ENCODE results near the gene STAG3.
"Not testable (repeated sequence)": the region's sequence is repeated elsewhere in the genome, so short reads cannot be mapped to it uniquely, and the experiment has no call there.

The STAG3 gene

DNA sequence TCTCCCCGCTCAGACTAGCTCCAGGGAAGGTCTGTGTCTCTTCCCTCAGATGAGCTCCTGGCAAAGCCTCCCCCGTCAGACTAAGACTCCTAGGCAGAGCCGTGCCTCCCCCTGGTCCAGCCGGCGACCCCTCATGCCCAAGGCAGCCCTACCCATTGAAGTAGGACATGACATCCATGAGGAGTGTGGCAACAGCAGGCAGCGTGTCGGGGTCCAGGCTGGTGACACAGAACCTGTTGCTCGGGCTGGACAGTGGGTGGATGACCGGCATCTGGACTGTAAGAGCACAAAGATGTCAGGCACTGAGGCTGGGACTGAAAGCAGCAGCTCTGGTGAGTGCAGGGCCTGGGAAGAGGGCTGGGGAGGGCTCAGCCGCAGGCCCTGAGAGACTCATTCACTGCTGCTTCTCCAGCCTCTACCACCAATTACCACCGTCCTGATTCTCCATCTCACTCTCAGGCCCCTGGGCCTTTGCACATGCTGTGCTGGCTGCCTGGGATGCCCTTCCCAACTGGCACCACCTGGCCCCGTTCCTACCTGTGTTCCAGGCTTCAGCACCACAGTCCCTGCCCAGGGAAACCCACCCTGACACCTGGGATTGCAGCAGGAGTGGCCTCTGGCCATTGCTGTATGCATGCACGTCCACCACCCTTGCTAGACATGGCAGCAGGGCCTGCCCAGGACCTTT, 44.9 kb downstream of the STAG3 start:
- Mint-ChIP-seq H3K9me3 (no peaks in the 10 kb centered on the region), H3K36me3 (ENCODE audit: low read depth) (peaks cover 44% of the 10 kb centered on the region), H3K27ac (peak overlapping the region; percentile 92), H3K27me3 (no peaks in the 10 kb centered on the region), H3K4me3 (peak overlapping the region; percentile 95), H3K4me1 (ENCODE audit: low read depth) (peaks cover 64% of the 10 kb centered on the region)

- peak overlapping the region; percentile 92 for H3K27ac Mint-ChIP-seq
- H3K36me3 Mint-ChIP-seq (ENCODE audit: low read depth): peaks cover 49% of the 10 kb centered on the region
- H3K4me3 Mint-ChIP-seq: peak overlapping the region; percentile 95
- H3K9me3 Mint-ChIP-seq, H3K27me3 Mint-ChIP-seq: not testable (repeated sequence)
- peaks cover 63% of the 10 kb centered on the region for H3K4me1 Mint-ChIP-seq (ENCODE audit: low read depth)
Measured at GRCh38 chr7:100223376-100223927, 45.7 kb downstream of the STAG3 start.

- H3K4me1 Mint-ChIP-seq (ENCODE audit: low read depth): peaks cover 54% of the 10 kb centered on the region
- peak overlapping the region; percentile 75 for H3K27ac Mint-ChIP-seq
- peaks cover 49% of the 10 kb centered on the region for H3K36me3 Mint-ChIP-seq (ENCODE audit: low read depth)
- H3K27me3 Mint-ChIP-seq, H3K9me3 Mint-ChIP-seq: not testable (repeated sequence)
- peak overlapping the region; percentile 95 for H3K4me3 Mint-ChIP-seq
Measured at GRCh38 chr7:100224891-100225290, 47.2 kb downstream of the STAG3 start.

- not testable (repeated sequence) for H3K27me3 Mint-ChIP-seq, H3K4me3 Mint-ChIP-seq, H3K9me3 Mint-ChIP-seq
- Mint-ChIP-seq H3K36me3 (ENCODE audit: low read depth) (peaks cover 35% of the 10 kb centered on the region), H3K4me1 (ENCODE audit: low read depth) (peaks cover 31% of the 10 kb centered on the region), H3K27ac (peak overlapping the region; percentile 51)
Measured at GRCh38 chr7:100234660-100235317, 57.1 kb downstream of the STAG3 start.

- H3K4me1 Mint-ChIP-seq (ENCODE audit: low read depth): peaks cover 43% of the 10 kb centered on the region
- not testable (repeated sequence) for H3K4me3 Mint-ChIP-seq; H3K36me3 Mint-ChIP-seq (ENCODE audit: low read depth); H3K9me3 Mint-ChIP-seq; H3K27ac Mint-ChIP-seq; H3K27me3 Mint-ChIP-seq
Measured at GRCh38 chr7:100239975-100240374, 62.3 kb downstream of the STAG3 start.

- not testable (repeated sequence) for H3K9me3 Mint-ChIP-seq, H3K27me3 Mint-ChIP-seq
- H3K4me3 Mint-ChIP-seq: peak overlapping the region; percentile 43
Measured at GRCh38 chr7:100243385-100243784, 65.7 kb downstream of the STAG3 start.

DNA sequence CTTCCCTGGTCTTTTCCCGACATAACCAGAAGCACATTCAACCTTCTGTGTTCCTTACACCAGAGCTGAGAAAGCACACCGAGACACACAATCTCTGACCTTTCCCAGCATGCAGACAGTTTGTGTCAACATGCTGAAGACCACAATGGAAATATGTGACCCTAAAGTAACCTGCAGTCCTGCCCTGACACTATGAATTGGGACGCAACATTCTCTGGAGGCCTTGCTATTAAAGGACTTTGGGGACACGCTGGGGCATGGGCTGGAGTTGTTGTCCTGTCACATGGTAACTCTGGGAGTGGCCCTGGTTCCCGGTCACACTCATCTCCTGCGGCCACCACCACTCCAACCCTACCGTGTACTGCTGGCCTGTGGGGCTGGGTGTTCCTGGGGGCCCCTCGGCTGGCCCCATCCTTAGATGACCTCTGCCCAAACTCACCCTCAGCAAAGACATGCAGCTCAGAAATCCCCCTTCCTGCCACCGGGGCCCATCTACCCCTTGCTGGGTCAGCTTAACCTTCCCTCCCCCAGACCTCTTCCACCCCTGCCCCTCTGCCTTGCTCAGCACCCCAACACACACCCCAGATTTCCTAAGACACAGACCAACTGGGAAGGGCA, 67.4 kb downstream of the STAG3 start:
- peak overlapping the region; percentile 76 for H3K27ac Mint-ChIP-seq
- H3K36me3 Mint-ChIP-seq (ENCODE audit: low read depth); H3K9me3 Mint-ChIP-seq; H3K4me3 Mint-ChIP-seq; H3K27me3 Mint-ChIP-seq: not testable (repeated sequence)
- H3K4me1 Mint-ChIP-seq (ENCODE audit: low read depth): peaks cover 39% of the 10 kb centered on the region

More at GRCh38 chr7:100243385-100243784, 65.7 kb downstream of the STAG3 start:
- Mint-ChIP-seq H3K27ac (peak overlapping the region; percentile 84), H3K4me1 (ENCODE audit: low read depth) (peaks cover 45% of the 10 kb centered on the region)
- not testable (repeated sequence) for H3K36me3 Mint-ChIP-seq (ENCODE audit: low read depth)

- H3K36me3 Mint-ChIP-seq (ENCODE audit: low read depth): not testable (repeated sequence)
- H3K27ac Mint-ChIP-seq: peak overlapping the region; percentile 23
Measured at GRCh38 chr7:100246121-100246864, 68.6 kb downstream of the STAG3 start.

DNA sequence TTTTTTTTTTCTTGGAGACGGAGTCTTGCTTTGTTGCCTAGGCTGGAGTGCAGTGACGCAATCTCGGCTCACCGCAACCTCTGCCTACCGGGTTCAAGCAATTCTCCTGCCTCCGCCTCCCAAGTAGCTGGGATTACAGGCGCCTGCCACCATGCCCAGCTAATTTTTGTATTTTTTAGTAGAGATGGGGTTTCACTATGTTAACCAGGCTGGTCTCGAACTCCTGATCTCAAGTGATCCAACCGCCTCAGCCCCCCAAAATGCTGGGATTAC, 69.1 kb downstream of the STAG3 start:
- H3K9me3 Mint-ChIP-seq; H3K27ac Mint-ChIP-seq; H3K4me3 Mint-ChIP-seq; H3K36me3 Mint-ChIP-seq (ENCODE audit: low read depth); H3K27me3 Mint-ChIP-seq: not testable (repeated sequence)
- H3K4me1 Mint-ChIP-seq (ENCODE audit: low read depth): peaks cover 37% of the 10 kb centered on the region

More at GRCh38 chr7:100246121-100246864, 68.6 kb downstream of the STAG3 start:
- H3K9me3 Mint-ChIP-seq, H3K4me3 Mint-ChIP-seq, H3K27me3 Mint-ChIP-seq: not testable (repeated sequence)
- H3K4me1 Mint-ChIP-seq (ENCODE audit: low read depth): peaks cover 37% of the 10 kb centered on the region

DNA sequence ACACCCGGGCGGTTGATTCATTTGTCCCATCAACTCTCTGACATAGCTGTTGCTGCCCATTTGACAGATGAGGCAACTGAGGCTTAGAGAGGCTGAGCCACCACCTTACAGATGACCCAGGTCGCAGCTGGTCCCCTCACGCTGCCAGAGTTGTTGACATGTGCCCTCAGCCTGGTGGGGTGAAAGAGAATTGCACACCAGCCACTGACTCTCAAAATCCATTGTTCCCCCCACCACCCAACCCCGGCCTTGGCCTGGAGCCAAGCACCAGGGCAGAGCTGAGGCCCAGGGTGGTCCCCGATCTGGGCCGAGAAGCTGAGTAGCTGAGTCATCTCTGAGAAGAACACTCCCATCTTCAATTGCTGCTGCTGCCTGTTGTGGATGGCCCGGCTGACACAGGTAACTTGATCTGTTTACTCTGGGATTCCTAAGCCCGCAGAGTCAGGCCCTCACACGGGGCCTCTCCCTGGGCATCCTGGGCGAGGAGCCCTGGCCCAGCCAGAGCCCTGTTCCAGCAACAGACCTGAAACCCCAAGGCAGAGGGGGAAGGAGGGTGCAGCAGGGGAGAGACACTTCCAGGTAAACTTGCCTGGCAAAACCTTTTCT, 69.5 kb downstream of the STAG3 start:
- H3K4me3 Mint-ChIP-seq: no peak overlapping the region
- no peaks in the 10 kb centered on the region for H3K9me3 Mint-ChIP-seq
- no peaks in the 10 kb centered on the region for H3K27me3 Mint-ChIP-seq
- H3K36me3 Mint-ChIP-seq (ENCODE audit: low read depth): no peaks in the 10 kb centered on the region
- H3K4me1 Mint-ChIP-seq (ENCODE audit: low read depth): peaks cover 37% of the 10 kb centered on the region
- no peak overlapping the region for H3K27ac Mint-ChIP-seq

GRCh38 chr7:100248483-100248882, 70.8 kb downstream of the STAG3 start:
- no peaks in the 10 kb centered on the region for H3K36me3 Mint-ChIP-seq (ENCODE audit: low read depth)
- H3K27me3 Mint-ChIP-seq: no peaks in the 10 kb centered on the region
- no peaks in the 10 kb centered on the region for H3K9me3 Mint-ChIP-seq
- no peak overlapping the region for H3K27ac Mint-ChIP-seq
- H3K4me3 Mint-ChIP-seq: no peak overlapping the region
- peaks cover 25% of the 10 kb centered on the region for H3K4me1 Mint-ChIP-seq (ENCODE audit: low read depth)

GRCh38 chr7:100257017-100257416, 79.3 kb downstream of the STAG3 start:
- peaks cover 2% of the 10 kb centered on the region for H3K36me3 Mint-ChIP-seq (ENCODE audit: low read depth)
- H3K4me3 Mint-ChIP-seq: no peak overlapping the region
- H3K9me3 Mint-ChIP-seq: no peaks in the 10 kb centered on the region
- no peaks in the 10 kb centered on the region for H3K27me3 Mint-ChIP-seq
- no peak overlapping the region for H3K27ac Mint-ChIP-seq
- no peaks in the 10 kb centered on the region for H3K4me1 Mint-ChIP-seq (ENCODE audit: low read depth)

GRCh38 chr7:100259984-100260383, 82.3 kb downstream of the STAG3 start:
- H3K27me3 Mint-ChIP-seq; H3K4me3 Mint-ChIP-seq; H3K27ac Mint-ChIP-seq; H3K4me1 Mint-ChIP-seq (ENCODE audit: low read depth); H3K36me3 Mint-ChIP-seq (ENCODE audit: low read depth); H3K9me3 Mint-ChIP-seq: not testable (repeated sequence)

GRCh38 chr7:100262896-100263295, 85.2 kb downstream of the STAG3 start:
- not testable (repeated sequence) for H3K27me3 Mint-ChIP-seq; H3K4me3 Mint-ChIP-seq; H3K36me3 Mint-ChIP-seq (ENCODE audit: low read depth); H3K9me3 Mint-ChIP-seq; H3K4me1 Mint-ChIP-seq (ENCODE audit: low read depth); H3K27ac Mint-ChIP-seq
